ENCODE measurements around the gene SLC2A5. TPM values are rescaled to one million over a fixed set of nuclear protein-coding genes. Genes with fewer than 3 reads are reported as not detected.

Gene SLC2A5
- polyA plus RNA-seq, 3 donors, result 0.75 to 1.3 (median 0.81) TPM

- Mint-ChIP-seq H3K27ac (peak overlapping the region in 1 of 7 donors; percentile 36), H3K36me3 (peaks cover 3 to 21% of the 10 kb centered on the region in 2 donors), H3K4me1 (peaks cover 9% of the 10 kb centered on the region), H3K4me3 (no peak overlapping the region), H3K27me3 (ENCODE audit: low read depth in 3 of 3) (peaks cover 0 to 4% (median 0%) of the 10 kb centered on the region in 3 donors), H3K9me3 (no peaks in the 10 kb centered on the region)
- Histone ChIP-seq H3K9me3 (replicated peaks in 1 of 2; ENCODE audit: control insufficient read depth in 1 of 2, insufficient read depth in 1 of 2, low read length in 2 of 2) (no peaks in the 10 kb centered on the region), H3K4me3 (replicated peaks in 1 of 3; ENCODE audit: low read depth in 2 of 3, low read length in 3 of 3) (no peak overlapping the region), H3K27ac (ENCODE audit: low read depth in 1 of 2, low read length in 2 of 2) (no peak overlapping the region), H3K4me2 (replicated peaks; ENCODE audit: extremely low read depth, low read length, poor library complexity, severe bottlenecking) (no peak overlapping the region), H3K9ac (ENCODE audit: insufficient read depth, low read length, poor library complexity, severe bottlenecking) (no peak overlapping the region), H2AFZ (ENCODE audit: insufficient read depth, low read depth, low read length, poor library complexity, severe bottlenecking) (no peak overlapping the region), H4K20me1 (ENCODE audit: insufficient read depth, low read length) (no peaks in the 10 kb centered on the region), H3K27me3 (ENCODE audit: control insufficient read depth in 2 of 2, insufficient read depth in 2 of 2, low read length in 2 of 2) (no peaks in the 10 kb centered on the region), H3K36me3 (replicated peaks in 1 of 2; ENCODE audit: control insufficient read depth in 1 of 2, insufficient read depth in 2 of 2, low read length in 2 of 2) (no peaks in the 10 kb centered on the region), H3K79me2 (ENCODE audit: insufficient read depth, low read length) (no peaks in the 10 kb centered on the region), H3K4me1 (ENCODE audit: control insufficient read depth in 1 of 2, insufficient read depth in 2 of 2, low read length in 2 of 2) (no peaks in the 10 kb centered on the region)
- DNase-seq, result no peak
- intact Hi-C loops (cut with micrococcal nuclease), result loop anchor here in 1 of 2 donors (5.0 kb wide), 1 partner anchor 381 kb away; no protein-coding TSS in a partner anchor
- TF ChIP-seq CTCF (IDR thresholded peaks at IDR 0.05), result no peak
- WGBS (ENCODE audit: insufficient coverage), result 96% methylated on average over 12 of the region's 13 CpGs
Measured at GRCh38 chr1:9111357-9111691, 41.9 kb upstream of the SLC2A5 start.

- no peaks in the 10 kb centered on the region for H3K4me1 ChIP-seq (ENCODE audit: control insufficient read depth in 1 of 2, insufficient read depth in 2 of 2, low read length in 2 of 2)
- no peak overlapping the region for H3K9ac ChIP-seq (ENCODE audit: insufficient read depth, low read length, poor library complexity, severe bottlenecking)
- H3K4me3 ChIP-seq (replicated peaks in 1 of 3; ENCODE audit: low read depth in 2 of 3, low read length in 3 of 3), result no peak overlapping the region
- peaks cover 9% of the 10 kb centered on the region for H3K4me1 Mint-ChIP-seq
- intact Hi-C loops (cut with micrococcal nuclease), result loop anchor here (1.0 to 5.0 kb wide), 2 partner anchors 85 to 381 kb away; no protein-coding TSS in a partner anchor
- peak; percentile 95 for TF ChIP-seq CTCF (IDR thresholded peaks at IDR 0.05)
- no peaks in the 10 kb centered on the region for H3K36me3 ChIP-seq (replicated peaks in 1 of 2; ENCODE audit: control insufficient read depth in 1 of 2, insufficient read depth in 2 of 2, low read length in 2 of 2)
- peaks cover 3 to 21% of the 10 kb centered on the region in 2 donors for H3K36me3 Mint-ChIP-seq
- 43% methylated on average over 16 of the region's 18 CpGs for WGBS (ENCODE audit: insufficient coverage)
- peaks cover 0 to 4% (median 0%) of the 10 kb centered on the region in 3 donors for H3K27me3 Mint-ChIP-seq (ENCODE audit: low read depth in 3 of 3)
- peak overlapping the region in 3 of 7 donors; percentile 23 to 59 (median 50) for H3K27ac Mint-ChIP-seq
- no peaks in the 10 kb centered on the region for H3K79me2 ChIP-seq (ENCODE audit: insufficient read depth, low read length)
- no peak overlapping the region for H3K4me3 Mint-ChIP-seq
- peak; percentile 71 to 84 (median 72) for DNase-seq
- no peaks in the 10 kb centered on the region for H3K27me3 ChIP-seq (ENCODE audit: control insufficient read depth in 2 of 2, insufficient read depth in 2 of 2, low read length in 2 of 2)
- H3K27ac ChIP-seq (ENCODE audit: low read depth in 1 of 2, low read length in 2 of 2), result no peak overlapping the region
- H3K4me2 ChIP-seq (replicated peaks; ENCODE audit: extremely low read depth, low read length, poor library complexity, severe bottlenecking), result no peak overlapping the region
- H2AFZ ChIP-seq (ENCODE audit: insufficient read depth, low read depth, low read length, poor library complexity, severe bottlenecking), result no peak overlapping the region
- H4K20me1 ChIP-seq (ENCODE audit: insufficient read depth, low read length), result no peaks in the 10 kb centered on the region
- H3K9me3 ChIP-seq (replicated peaks in 1 of 2; ENCODE audit: control insufficient read depth in 1 of 2, insufficient read depth in 1 of 2, low read length in 2 of 2), result no peaks in the 10 kb centered on the region
- no peaks in the 10 kb centered on the region for H3K9me3 Mint-ChIP-seq
Measured at GRCh38 chr1:9110669-9111356, 41.4 kb upstream of the SLC2A5 start.
